Heart left ventricle (tissue), 13 donors: ENCODE measurements around the gene RXFP2.

Experiments used
- POLR2A ChIP-seq, 2 donors: fragments of 450-650 bp; IDR thresholded peaks; one replicate each; pipeline ENCODE4 v1.6.1; 2017; ENCODE audit warnings: antibody characterized with exemption in 2 of 2, mild to moderate bottlenecking in 2 of 2, moderate library complexity in 2 of 2
- TF ChIP-seq, protein P1 (sequence below), 12 donors: fragments of 200-600 bp; sonication (generic) in 4 of 12; IDR thresholded peaks; one replicate each; pipeline versions ENCODE4 v1.5.0 to v1.8.0; 2018 to 2022; ENCODE audit warnings: antibody characterized with exemption in 12 of 12, mild to moderate bottlenecking in 5 of 12
- donor health status: ischemic (EF 13 %, LVEDD 7.1; RV severe dilation, severe dysfunction).
- donor health status: DM: no; HTN: yes; CAD: no.
- donor health status: DM: no; HTN: no; CAD: no.
- donor health status: ischemic (EF 25% LVEDD 6.9; RV normal size, moderate dysfunction).
- donor health status: ischemic (EF 25% LVEDD 5.7; RV mildly dilated, moderate dysfunction).
- donor health status: ischemic (EF 35%, LVEDD 5.7; RV mildly dilated, moderate dysfunction).
- donor health status: nonischemic (EF 11% LVEDD 7.7; RV severe dilation, severe dysfunction).
- donor health status: DM: yes; HTN: yes; CAD: no.
- donor health status: PGD.
- donor health status: ischemic (EF 29% LVEDD 5.4; RV normal size, mild dysfunction).
- donor health status: nonischemic (EF 23%, LVEDD 6.1; RV moderate dilation, normal function).

DNA sequence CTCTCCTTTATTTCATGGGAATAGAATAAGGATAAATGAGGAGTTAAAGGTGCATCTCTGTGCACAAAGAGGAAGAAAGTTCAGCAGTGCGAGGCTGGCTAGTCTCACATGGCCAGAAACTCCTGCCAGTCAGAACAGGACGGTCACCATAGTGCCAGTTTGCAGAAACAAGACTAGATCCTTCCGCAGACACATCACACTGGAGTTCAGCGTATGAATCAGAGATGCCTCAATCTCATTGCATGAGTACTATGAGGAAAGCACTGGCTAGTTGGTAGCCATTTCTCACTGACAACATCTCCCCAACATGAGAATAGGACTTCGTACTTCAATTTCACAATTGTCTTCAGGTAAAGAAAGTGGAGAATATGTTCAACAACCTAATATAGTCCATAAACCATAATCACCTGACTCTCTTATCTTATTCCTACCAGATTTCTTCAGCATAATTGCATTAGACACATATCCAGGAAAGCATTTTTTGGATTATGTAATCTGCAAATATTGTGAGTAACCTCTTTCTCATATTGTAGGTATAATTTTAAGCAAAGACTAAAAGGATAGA is 34.9 kb downstream of the RXFP2 start:
- TF ChIP-seq, protein P1, sequence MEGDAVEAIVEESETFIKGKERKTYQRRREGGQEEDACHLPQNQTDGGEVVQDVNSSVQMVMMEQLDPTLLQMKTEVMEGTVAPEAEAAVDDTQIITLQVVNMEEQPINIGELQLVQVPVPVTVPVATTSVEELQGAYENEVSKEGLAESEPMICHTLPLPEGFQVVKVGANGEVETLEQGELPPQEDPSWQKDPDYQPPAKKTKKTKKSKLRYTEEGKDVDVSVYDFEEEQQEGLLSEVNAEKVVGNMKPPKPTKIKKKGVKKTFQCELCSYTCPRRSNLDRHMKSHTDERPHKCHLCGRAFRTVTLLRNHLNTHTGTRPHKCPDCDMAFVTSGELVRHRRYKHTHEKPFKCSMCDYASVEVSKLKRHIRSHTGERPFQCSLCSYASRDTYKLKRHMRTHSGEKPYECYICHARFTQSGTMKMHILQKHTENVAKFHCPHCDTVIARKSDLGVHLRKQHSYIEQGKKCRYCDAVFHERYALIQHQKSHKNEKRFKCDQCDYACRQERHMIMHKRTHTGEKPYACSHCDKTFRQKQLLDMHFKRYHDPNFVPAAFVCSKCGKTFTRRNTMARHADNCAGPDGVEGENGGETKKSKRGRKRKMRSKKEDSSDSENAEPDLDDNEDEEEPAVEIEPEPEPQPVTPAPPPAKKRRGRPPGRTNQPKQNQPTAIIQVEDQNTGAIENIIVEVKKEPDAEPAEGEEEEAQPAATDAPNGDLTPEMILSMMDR (IDR thresholded peaks at IDR 0.05) = no peak
- no peak for TF ChIP-seq POLR2A (IDR thresholded peaks at IDR 0.05)
